Fibroblast of skin of scalp (primary cell): ENCODE results near the gene DDX52.

Experiments used
- DNase-seq: peaks from one replicate; pipeline ENCODE4 v3.0.0-alpha.2; 2013

The DDX52 gene

DNA sequence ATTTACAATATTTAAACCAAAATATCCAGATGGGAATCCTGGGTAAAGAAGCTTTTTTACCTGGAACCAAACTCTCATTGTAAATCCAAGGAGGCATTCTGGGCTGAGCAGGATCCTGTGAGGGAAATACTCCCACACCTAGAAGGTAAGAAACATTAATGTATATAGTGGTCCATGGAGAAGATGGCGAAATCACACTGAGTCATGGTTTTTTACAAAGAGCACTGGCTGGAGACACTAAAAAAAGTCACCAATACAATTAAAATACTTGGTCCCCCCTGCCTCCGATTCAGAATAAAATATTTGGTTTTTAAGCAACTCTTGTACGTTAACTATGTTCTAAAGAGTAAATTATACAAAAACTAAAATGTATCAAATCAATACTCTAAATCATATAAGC is 67.0 kb downstream of the DDX52 start:
- DNase-seq = no peak

DNA sequence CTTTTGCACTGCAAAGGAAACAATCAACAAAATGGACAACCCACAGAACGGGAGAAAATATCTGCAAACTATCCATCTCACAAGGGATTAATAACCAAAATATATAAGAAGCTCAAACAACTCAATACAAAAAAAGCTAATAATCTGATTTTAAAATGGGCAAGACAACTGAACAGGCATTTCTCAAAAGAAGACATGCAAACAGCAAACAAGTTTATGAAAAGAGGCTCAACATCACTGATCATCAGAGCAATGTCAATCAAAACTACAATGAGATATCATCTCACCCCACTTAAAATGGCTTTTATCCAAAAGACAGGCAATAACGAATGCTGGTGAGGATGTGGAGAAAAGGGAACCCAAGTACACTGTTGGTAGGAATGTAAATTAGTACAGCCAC is 68.8 kb downstream of the DDX52 start:
- no peak for DNase-seq

DNA sequence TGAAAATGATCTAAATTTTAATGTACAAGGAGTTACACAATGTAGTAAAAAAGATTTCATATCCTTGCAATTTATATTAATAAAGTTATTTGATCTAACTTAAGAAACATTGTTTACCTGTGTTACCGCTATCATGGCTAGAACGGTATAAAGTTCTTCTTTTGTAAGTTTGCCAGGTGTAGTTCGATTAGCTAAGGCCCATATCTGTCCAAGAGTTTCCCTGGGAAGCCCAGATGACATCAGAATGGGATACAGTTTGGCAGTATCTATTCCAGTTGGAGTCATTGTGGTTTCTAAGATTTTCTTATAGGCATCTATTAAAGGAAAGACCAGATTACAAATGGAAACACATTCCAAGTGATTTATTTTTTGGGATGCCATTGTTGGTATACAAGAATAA is 71.6 kb downstream of the DDX52 start:
- no peak for DNase-seq

DNA sequence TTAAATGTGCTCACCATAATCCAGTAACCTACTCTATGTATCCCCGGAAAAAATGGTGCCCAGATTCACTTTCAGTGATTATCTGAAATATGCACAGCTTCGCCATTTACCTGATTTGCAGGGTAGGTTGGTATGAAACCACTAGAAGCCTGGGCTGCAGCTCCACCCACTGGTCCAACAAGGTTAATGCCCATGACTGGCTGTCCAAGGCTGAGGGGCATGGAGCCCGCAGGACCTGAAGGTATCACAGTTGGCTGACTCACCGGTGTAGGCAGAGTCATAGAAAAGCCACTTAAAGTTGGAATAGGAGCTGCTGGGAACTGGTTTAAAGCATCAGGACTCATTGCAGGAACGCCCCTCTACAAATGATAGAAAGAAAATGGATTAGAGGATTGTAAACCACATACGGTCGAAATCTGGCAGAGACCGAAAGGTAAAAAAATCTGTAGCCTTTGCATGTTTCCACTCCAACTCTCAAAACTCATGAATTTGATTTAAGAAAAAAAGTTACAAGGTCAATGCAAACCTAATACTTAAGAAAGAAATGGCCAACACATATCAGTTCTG is 72.6 kb downstream of the DDX52 start:
- DNase-seq = peak; percentile 56

DNA sequence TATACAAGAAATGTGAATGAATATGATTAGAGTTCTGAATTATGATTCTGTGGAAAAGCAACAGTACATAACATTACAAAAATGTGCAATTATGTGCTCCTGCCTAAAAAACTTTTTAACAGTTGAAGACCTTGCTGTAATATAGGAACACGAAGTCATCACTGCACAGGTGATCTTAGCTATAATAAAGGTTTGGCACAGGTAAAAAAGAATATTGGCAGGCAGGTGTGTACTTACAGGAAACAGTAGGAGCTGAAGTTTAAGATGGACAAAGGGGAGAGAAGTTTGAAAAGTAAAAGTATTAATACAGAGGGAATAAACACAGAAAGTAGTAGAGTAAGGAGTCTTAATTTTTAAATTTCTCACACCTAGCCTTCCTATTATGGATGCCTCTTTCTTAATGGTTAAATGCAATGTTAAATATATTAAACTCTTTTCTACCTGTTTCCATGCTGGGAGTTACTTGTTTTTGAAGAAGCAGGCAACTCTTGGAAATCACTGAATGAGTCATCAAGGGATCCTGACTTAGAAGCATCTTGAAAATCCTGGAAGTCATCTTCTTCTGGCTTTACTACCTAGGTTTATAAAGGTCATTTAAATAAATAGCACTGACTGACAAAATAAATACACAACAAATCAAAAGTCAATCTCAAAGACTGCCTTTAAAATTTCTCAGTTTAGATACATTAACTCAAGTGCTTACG is 74.7 kb downstream of the DDX52 start:
- no peak for DNase-seq

DNA sequence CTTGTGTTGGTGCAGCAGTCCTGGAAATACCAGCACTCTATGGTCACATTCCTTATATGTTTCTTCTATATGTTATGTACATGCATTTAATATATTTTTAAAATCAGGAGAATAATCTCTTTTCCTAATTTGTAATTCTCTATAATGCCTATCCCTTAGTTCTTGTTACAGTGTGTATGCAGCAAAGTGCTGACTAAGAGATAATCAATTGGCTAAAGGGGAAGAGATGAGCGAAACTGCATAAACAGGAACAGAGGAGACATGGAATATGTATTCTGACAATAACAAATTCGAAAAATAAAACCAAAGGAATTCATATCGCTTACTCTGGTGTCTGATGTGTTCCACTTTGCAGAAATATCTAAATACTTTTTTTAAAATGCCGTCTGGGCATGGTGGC is 75.7 kb downstream of the DDX52 start:
- DNase-seq = no peak

DNA sequence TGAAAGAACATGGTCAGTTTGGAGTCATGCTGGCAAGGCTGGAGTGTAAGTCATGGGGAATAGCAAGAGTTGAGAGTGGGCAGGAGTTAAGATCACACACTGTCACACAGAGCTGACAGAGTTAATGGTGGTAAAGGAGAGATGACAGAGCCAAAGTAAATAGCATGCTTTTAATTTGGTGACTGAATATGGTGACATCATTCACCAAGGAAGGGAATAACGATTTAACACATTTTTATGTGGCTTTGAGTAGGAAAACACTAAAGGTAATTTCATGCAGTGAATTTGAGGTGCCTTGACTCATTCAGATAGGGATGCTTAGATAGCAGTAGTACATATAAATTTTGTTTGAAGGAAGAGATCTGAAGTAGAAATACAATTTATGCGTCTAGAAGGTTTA is 76.1 kb downstream of the DDX52 start:
- DNase-seq = peak; percentile 2

DNA sequence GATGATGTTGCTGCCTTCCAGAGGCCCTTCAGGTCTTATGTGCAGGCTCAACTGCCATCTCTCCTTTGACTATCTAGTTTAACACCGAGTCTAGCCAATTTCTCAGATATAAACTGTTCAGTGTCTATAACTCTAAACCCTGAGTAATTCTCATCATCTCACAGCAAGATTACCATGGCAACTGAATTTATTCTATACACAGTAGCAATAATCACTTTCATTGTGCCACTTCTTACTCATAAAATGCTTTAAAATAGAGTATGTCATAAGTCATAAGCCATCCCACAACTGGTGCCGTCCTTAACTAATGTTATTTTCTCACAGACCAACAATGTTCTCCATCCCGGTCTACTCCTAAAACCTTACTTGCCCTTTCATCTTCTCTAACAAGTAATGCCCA is 79.0 kb downstream of the DDX52 start:
- DNase-seq = no peak

DNA sequence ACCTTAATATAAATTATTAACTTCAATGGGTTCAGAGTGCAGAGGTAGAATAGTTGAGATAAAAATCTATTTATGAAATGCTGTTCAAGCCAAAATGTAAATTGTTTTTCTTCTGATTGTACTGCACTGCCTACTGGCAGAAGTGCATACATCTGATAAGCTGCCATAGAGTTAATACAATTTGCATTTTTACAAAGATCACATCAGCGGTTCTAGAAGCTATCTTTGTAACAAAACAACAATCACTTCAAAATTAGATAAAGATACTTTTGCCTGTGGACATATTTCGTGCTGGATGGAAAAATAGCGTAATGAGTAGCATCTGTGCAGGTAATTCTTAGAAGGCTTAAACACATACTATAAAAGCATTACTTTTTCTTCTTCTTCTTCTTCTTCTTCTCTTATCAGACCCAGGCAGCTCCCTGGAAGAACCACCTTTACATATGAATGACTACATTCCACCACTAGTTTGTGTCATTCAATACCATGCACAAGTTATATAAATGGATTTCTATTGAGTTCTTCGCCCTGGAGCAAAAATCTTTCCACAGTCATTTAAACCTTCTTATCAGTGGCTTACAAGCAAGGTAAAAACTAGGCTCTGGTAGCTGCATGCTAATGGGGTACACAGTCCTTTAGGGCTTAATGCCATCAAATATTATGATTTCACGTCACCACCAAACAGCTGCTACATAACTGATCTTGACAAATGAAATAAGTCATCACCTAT is 81.1 kb downstream of the DDX52 start:
- DNase-seq = no peak
